Body of pancreas (tissue), 4 donors: ENCODE data around the gene ACYP2. TPM values are rescaled to one million over a fixed set of nuclear protein-coding genes. Genes with fewer than 3 reads are reported as not detected.

Source experiments
- ATAC-seq: fragments of 150-250 bp; one replicate; pipeline ENCODE4 v1.9.1; 2016
- DNase-seq, 4 donors: peaks; one replicate each; pipeline ENCODE4 v3.0.0-alpha.2; 2019
- H3K27ac ChIP-seq, 4 donors: fragments of 200-600 bp; sonication (generic); 1 replicate in 3 of 4; 2 replicates in 1 of 4; pipeline versions ENCODE4 v1.5.1 to v1.6.1; 2016 to 2019; ENCODE audit warnings: mild to moderate bottlenecking in 1 of 4, mixed read lengths in 1 of 4, moderate library complexity in 1 of 4
- H3K27me3 ChIP-seq, 2 donors: fragments of 200-600 bp; sonication (generic); one replicate each; pipeline ENCODE4 v1.6.0; 2016; ENCODE audit warnings: mild to moderate bottlenecking in 1 of 2
- H3K36me3 ChIP-seq, 2 donors: fragments of 200-600 bp; sonication (generic); replicated peaks in 1 of 2; 2 replicates each; pipeline ENCODE4 v1.5.1; 2016; ENCODE audit warnings: low read depth in 2 of 2; ENCODE audit not compliant: insufficient read depth in 1 of 2
- H3K4me1 ChIP-seq: fragments of 200-600 bp; sonication (generic); one replicate; pipeline ENCODE4 v1.6.0; 2016
- H3K4me3 ChIP-seq, 2 donors: fragments of 200-600 bp; sonication (generic); 1 replicate in 1 of 2; 2 replicates in 1 of 2; pipeline ENCODE4 v1.5.1; 2016 to 2019
- H3K9me3 ChIP-seq, 3 donors: fragments of 200-600 bp; sonication (generic); 1 replicate in 2 of 3; 2 replicates in 1 of 3; pipeline ENCODE4 v1.5.1; 2016
- POLR2A ChIP-seq, 3 donors: fragments of 450-650 bp; IDR thresholded peaks; one replicate each; pipeline ENCODE4 v1.6.1; 2016; ENCODE audit warnings: antibody characterized with exemption in 3 of 3, mild to moderate bottlenecking in 2 of 3
- WGBS, 2 donors: methylation state at CpG; one replicate each; pipeline ENCODE4 v1.1.5; 2017; 5-methylcytosine and 5-hydroxymethylcytosine counted together
- intact Hi-C: fragments of 100-400 bp; cut with DNase I; formaldehyde crosslinking; loops from one replicate; pipeline ENCODE4 v1.15.1; 2023
- total RNA-seq, 2 donors: library from RNA; depleted of rRNA; stranded (reverse); fragments of >200 nt; gene quantifications; one replicate each; pipeline ENCODE4 v1.1.0, GENCODE V29; 2016
- TF ChIP-seq, protein P1 (sequence below), 7 experiments: fragments of 450-650 bp in 4 of 7; fragments of 200-600 bp in 3 of 7; sonication (generic) in 3 of 7; IDR thresholded peaks; one replicate each; pipeline ENCODE4 v1.5.1; 2016 to 2019; ENCODE audit warnings: antibody characterized with exemption in 7 of 7

The ACYP2 gene
- total RNA-seq, 2 donors from 2014 or later: 2.6 to 11.2 TPM

DNA sequence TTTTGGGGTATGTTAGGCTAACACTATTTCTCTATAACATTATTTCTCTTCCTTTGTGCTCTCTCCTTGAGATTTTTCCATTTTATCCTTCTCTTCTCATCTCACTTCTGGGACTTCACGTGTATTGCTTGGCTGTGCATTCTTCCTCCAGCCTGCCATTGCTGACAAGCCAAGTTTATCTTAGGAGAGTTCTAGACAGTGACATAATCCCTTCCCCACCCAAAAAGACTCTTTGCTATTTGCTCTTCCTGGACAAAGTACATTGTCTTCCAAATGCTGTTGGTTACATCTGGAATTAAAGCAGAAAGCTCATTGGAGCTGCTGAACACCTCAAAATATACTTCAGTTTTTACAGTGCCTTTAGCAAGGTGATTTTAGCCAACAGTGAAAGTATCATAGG is 131.7 kb downstream of the ACYP2 start:
- Histone ChIP-seq H3K4me1 (no peaks in the 10 kb centered on the region), H3K27ac (no peak overlapping the region), H3K27me3 (no peaks in the 10 kb centered on the region), H3K4me3 (no peak overlapping the region), H3K9me3 (no peaks in the 10 kb centered on the region), H3K36me3 (no peaks in the 10 kb centered on the region)
- ATAC-seq: no peak
- DNase-seq: no peak
- intact Hi-C loops: no loop called here
- TF ChIP-seq, protein P1, sequence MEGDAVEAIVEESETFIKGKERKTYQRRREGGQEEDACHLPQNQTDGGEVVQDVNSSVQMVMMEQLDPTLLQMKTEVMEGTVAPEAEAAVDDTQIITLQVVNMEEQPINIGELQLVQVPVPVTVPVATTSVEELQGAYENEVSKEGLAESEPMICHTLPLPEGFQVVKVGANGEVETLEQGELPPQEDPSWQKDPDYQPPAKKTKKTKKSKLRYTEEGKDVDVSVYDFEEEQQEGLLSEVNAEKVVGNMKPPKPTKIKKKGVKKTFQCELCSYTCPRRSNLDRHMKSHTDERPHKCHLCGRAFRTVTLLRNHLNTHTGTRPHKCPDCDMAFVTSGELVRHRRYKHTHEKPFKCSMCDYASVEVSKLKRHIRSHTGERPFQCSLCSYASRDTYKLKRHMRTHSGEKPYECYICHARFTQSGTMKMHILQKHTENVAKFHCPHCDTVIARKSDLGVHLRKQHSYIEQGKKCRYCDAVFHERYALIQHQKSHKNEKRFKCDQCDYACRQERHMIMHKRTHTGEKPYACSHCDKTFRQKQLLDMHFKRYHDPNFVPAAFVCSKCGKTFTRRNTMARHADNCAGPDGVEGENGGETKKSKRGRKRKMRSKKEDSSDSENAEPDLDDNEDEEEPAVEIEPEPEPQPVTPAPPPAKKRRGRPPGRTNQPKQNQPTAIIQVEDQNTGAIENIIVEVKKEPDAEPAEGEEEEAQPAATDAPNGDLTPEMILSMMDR (IDR thresholded peaks at IDR 0.05): no peak
- TF ChIP-seq POLR2A (IDR thresholded peaks at IDR 0.05): no peak
- WGBS, 2 donors: 78 to 82% methylated on average over 1 of the region's 1 CpG

DNA sequence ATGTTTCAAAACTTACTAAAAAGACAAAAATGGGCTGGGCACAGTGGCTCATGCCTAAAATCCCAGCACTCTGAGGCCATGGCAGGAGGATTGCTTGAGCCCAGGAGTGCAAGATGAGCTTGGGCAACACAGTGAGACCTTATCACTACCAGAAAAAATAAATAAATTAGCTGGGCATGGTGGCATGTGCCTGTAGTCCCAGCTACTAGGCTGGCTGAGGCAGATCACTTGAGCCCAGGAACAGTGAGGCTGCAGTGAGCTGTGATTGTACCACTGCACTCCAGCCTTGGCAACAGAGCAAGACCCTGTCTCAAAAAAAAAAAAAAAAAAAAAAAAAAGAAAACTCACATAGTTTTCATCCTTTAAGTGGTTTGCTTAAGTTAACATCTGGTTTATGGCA is 134.2 kb downstream of the ACYP2 start:
- Histone ChIP-seq H3K27me3 (no peaks in the 10 kb centered on the region), H3K4me1 (no peaks in the 10 kb centered on the region), H3K4me3 (no peak overlapping the region), H3K9me3 (no peaks in the 10 kb centered on the region), H3K27ac (no peak overlapping the region), H3K36me3 (no peaks in the 10 kb centered on the region)
- DNase-seq: no peak
- ATAC-seq: no peak
- intact Hi-C loops: no loop called here
- TF ChIP-seq, protein P1 (IDR thresholded peaks at IDR 0.05): no peak
- no peak for TF ChIP-seq POLR2A (IDR thresholded peaks at IDR 0.05)

DNA sequence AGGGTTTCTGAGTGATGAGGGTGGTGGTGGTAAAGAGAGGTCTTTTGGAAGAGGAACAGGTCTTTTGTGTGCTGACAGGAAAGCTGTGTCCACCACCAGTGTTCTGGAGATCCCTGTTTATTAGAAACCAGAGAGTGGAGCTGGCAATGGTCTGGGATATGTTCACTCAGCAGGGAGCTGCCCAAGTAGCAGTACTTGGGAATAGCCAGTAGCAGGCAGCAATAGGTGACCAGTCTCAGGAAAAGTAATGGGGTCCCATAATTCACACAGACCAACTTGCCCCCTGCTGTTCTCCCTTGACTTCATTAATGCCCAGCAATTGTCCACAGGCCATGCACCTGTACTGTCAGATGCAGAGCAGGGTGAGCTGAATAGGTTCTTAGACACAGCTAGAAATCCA is 138.8 kb downstream of the ACYP2 start:
- no peaks in the 10 kb centered on the region for H3K36me3 ChIP-seq
- H3K27me3 ChIP-seq: no peaks in the 10 kb centered on the region
- DNase-seq (no peak), ATAC-seq (no peak)
- H3K4me1 ChIP-seq: no peaks in the 10 kb centered on the region
- no peaks in the 10 kb centered on the region for H3K9me3 ChIP-seq
- TF ChIP-seq POLR2A (IDR thresholded peaks at IDR 0.05): no peak
- TF ChIP-seq, protein P1 (IDR thresholded peaks at IDR 0.05): no peak
- no peak overlapping the region for H3K27ac ChIP-seq
- intact Hi-C loops: no loop called here
- H3K4me3 ChIP-seq: no peak overlapping the region

DNA sequence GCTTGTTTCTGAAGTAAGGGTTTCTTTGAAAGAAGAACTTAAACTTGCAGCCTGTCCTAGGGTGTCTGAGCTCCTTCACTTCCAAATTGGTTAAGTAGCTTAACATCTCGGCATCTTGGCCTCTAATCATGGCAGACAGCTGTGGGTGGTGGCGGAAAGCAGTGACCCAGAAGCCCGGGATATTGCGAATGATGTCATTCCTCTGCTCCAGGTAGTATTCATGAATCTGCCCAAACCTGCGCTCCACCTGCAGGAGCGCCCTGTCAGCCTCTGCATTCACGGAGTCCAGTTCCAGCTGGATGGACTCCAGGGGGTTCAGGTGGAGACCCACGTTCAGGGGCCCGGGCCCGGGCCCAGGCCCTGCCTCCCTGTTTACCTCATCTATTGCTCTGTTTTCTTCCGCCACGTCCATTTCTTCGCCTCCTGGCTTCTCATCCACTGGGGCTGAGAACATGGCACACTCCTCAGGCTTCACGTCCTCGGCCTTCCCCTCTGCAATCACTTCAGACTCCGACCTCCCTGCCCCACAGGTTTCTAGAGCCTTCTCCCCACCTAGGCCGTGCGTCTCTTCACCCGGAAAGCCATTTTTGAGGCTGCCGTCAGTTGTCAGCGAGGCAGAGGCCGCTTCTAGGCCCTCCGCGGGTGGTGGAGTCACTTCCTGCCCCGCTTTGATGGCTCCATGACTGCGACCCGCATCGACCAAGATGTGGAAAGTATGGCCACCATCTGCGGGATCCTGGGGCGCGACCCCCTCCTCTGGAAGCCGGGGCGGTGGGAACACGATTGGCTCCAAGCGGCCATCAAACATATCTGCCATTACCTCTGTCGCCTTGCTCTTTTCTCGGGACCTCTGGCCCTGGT is 140.0 kb downstream of the ACYP2 start:
- no peak overlapping the region for H3K27ac ChIP-seq
- TF ChIP-seq, protein P1 (IDR thresholded peaks at IDR 0.05): no peak
- TF ChIP-seq POLR2A (IDR thresholded peaks at IDR 0.05): no peak
- H3K4me3 ChIP-seq: no peak overlapping the region
- 90 to 94% methylated on average over 34 to 36 of the region's 37 CpGs for WGBS, 2 donors
- no peaks in the 10 kb centered on the region for H3K9me3 ChIP-seq
- DNase-seq: no peak
- no peaks in the 10 kb centered on the region for H3K27me3 ChIP-seq
- H3K36me3 ChIP-seq: no peaks in the 10 kb centered on the region
- intact Hi-C loops: no loop called here
- ATAC-seq: no peak
- no peaks in the 10 kb centered on the region for H3K4me1 ChIP-seq
